ENCODE measurements around the gene ZP1. TPM values are rescaled to one million over a fixed set of nuclear protein-coding genes. Genes with fewer than 3 reads are reported as not detected.

Gene ZP1
- total and polyA plus RNA-seq, 12 donors, result 0.16 to 0.51 (median 0.33) TPM; not detected in 7

DNA sequence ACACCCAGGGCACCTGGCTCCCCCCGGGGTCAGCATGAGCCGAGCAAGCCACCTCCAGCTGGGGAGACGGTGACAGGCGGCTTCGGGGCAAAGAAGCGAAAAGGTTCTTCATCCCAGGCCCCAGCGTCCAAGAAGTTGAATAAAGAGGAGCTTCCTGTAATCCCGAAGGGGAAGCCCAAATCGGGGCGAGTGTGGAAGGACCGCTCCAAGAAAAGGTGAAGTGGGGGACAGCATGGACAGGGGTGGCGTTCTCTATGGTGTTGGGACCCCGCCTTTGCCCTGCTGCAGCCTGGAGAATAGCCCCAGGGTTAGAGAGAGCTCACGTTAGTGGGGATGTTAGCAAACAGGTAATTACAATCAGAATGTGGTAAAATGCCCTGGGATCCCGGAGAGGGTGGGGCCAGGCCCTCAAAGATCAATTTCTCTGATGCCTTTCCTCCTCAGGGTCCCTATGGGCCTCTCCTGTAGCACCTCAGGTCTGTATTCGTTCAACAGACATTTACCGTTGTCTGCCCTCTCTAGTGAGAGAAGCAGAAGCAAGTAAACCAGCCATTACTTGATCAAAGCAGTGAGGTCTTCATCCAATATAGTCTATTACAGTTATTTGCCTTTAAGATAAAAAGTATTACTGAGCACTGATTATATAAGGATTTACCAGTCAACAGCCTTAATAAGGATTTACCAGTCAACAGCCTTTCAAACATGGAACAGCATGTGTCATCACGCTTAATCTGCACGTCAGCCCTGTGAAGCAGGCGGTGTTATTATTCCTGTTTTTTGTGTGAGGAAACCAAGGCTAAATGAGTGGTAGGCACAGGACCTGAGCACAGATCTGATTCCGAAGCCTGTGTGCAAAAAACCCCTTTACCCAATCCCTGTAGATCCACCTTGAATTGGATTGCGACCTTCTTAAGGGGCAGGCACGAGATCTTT, 24.4 kb upstream of the ZP1 start:
- Histone ChIP-seq H3K36me3 (peaks cover 0 to 20% (median 4%) of the 10 kb centered on the region in 9 donors), H3K4me3 (peak overlapping the region; percentile 62 to 96 (median 84)), H3K27ac (peak overlapping the region in 8 of 10 donors; percentile 56 to 88 (median 80)), H3K4me1 (peaks cover 23 to 51% (median 38%) of the 10 kb centered on the region in 9 donors), H3K27me3 (no peaks in the 10 kb centered on the region), H3K9me3 (no peaks in the 10 kb centered on the region)
- 16 to 17% methylated on average over 23 of the region's 23 CpGs for WGBS, 2 donors
- DNase-seq (no peak), ATAC-seq (peak in 1 of 8 donors; percentile 4)
- TF ChIP-seq, protein P1, sequence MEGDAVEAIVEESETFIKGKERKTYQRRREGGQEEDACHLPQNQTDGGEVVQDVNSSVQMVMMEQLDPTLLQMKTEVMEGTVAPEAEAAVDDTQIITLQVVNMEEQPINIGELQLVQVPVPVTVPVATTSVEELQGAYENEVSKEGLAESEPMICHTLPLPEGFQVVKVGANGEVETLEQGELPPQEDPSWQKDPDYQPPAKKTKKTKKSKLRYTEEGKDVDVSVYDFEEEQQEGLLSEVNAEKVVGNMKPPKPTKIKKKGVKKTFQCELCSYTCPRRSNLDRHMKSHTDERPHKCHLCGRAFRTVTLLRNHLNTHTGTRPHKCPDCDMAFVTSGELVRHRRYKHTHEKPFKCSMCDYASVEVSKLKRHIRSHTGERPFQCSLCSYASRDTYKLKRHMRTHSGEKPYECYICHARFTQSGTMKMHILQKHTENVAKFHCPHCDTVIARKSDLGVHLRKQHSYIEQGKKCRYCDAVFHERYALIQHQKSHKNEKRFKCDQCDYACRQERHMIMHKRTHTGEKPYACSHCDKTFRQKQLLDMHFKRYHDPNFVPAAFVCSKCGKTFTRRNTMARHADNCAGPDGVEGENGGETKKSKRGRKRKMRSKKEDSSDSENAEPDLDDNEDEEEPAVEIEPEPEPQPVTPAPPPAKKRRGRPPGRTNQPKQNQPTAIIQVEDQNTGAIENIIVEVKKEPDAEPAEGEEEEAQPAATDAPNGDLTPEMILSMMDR (IDR thresholded peaks at IDR 0.05), result no peak
- intact Hi-C loops (cut with DNase I), result loop anchor here in 3 of 10 donors (5.0 kb wide), 1 partner anchor 34 kb away; no protein-coding TSS in a partner anchor

DNA sequence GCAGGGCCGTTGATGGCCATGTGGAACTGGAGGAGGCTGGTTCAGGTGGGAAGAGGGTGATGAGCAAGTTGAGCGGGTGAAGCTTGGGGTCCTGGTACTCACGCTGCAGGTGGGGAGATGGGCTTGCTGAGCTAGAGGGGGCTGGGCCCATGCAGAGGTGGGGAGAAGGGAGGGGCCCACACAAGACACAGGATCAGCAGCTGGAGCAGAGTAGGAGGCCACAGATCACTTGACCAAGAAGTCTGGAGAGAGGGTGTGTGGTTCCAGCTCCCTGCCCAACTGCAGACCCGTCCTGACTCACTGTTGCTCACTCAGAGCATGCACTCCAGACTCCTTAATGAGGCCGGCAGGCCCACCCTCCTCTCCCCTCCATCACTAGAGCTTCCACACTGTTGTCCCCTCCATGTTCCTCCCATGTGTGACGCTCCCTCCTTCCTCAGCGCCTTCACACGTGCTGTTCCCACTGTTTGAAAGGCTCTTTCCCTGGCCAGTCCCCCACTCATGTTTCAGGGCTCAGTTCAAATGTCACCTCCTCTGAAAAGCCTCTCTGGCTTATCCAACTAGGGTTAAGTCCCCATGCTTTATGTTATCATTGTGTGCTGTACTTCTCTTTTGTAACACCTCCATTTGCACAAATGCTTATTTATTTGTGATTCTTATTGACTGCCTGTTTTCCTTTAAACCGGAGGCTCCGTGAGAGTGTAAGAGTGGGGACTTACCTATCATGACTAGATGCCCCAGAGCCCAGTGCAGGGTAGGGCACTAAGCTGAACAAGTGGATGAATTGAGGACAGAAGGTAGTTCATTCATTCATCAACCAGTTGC, 23.1 kb upstream of the ZP1 start:
- intact Hi-C loops (cut with DNase I), result loop anchor here in 3 of 10 donors (5.0 kb wide), 1 partner anchor 33 kb away; no protein-coding TSS in a partner anchor
- Histone ChIP-seq H3K9me3 (no peaks in the 10 kb centered on the region), H3K4me3 (peak overlapping the region in 5 of 10 donors; percentile 73 to 96 (median 85)), H3K27me3 (no peaks in the 10 kb centered on the region), H3K4me1 (peaks cover 23 to 51% (median 38%) of the 10 kb centered on the region in 9 donors), H3K36me3 (peaks cover 0 to 33% (median 6%) of the 10 kb centered on the region in 9 donors), H3K27ac (peak overlapping the region in 1 of 10 donors; percentile 5)
- no peak for DNase-seq
- TF ChIP-seq, protein P1 (IDR thresholded peaks at IDR 0.05), result no peak
- no peak for ATAC-seq
- WGBS, 2 donors, result 67 to 71% methylated on average over 10 of the region's 10 CpGs

DNA sequence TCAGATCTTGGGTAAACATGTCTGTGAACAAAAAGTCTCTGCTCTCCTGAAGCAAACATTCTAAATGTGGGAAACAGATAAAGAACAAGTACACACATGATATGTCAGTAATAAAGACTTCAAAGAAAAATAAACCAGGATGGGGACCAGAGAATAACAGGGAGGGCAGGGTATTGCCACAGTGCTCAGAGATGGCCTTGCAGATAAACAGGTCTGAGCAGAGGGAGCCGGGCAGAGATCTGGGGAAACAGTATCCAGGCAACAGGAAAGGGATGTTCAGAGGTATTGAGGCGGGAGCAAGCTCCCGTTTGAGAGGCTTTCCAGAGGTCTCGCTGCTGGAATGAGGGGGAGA, 22.5 kb upstream of the ZP1 start:
- no peak for ATAC-seq
- H3K27ac ChIP-seq, result peak overlapping the region in 1 of 10 donors; percentile 5
- DNase-seq, result no peak
- H3K9me3 ChIP-seq, result no peaks in the 10 kb centered on the region
- whole genome bisulfite sequencing, 2 donors, result 38 to 45% methylated on average over 4 of the region's 4 CpGs
- H3K4me1 ChIP-seq, result peaks cover 23 to 51% (median 38%) of the 10 kb centered on the region in 9 donors
- TF ChIP-seq, protein P1 (IDR thresholded peaks at IDR 0.05), result no peak
- H3K27me3 ChIP-seq, result no peaks in the 10 kb centered on the region
- H3K4me3 ChIP-seq, result no peak overlapping the region
- intact Hi-C loops (cut with DNase I), result loop anchor here in 3 of 10 donors (5.0 kb wide), 1 partner anchor 32 kb away; no protein-coding TSS in a partner anchor
- H3K36me3 ChIP-seq, result peaks cover 0 to 39% (median 8%) of the 10 kb centered on the region in 9 donors

DNA sequence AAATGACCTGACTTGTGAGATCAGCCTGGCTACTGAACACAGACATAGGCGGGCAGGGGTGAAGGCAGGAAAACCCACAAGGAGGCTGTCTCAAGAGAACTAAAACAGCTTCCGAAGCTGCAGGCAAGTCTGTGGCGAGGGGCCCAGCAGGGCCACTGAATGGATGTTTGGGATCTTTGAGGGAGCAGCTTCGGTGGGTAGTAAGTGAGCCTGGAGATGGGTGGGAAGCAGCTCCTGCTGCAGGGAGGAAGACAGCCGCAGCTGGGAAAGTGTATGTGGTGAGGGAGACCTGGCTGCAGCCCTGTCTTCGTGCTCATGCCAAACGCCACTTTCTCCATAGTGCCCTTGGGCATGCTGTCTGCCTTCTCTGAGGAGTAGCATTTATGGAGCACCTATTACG, 22.0 kb upstream of the ZP1 start:
- intact Hi-C loops (cut with DNase I), result no loop called here
- peaks cover 23 to 48% (median 36%) of the 10 kb centered on the region in 9 donors for H3K4me1 ChIP-seq
- 82 to 85% methylated on average over 8 of the region's 8 CpGs for WGBS, 2 donors
- ATAC-seq (no peak), DNase-seq (no peak)
- H3K27ac ChIP-seq, result no peak overlapping the region
- no peaks in the 10 kb centered on the region for H3K27me3 ChIP-seq
- TF ChIP-seq, protein P1 (IDR thresholded peaks at IDR 0.05), result no peak
- H3K4me3 ChIP-seq, result no peak overlapping the region
- H3K9me3 ChIP-seq, result no peaks in the 10 kb centered on the region
- H3K36me3 ChIP-seq, result peaks cover 0 to 44% (median 10%) of the 10 kb centered on the region in 9 donors
